IMR-90 (cell line): ENCODE measurements around the gene GDPD3. TPM values are rescaled to one million over a fixed set of nuclear protein-coding genes. Genes with fewer than 3 reads are reported as not detected.
A peak's percentile ranks its signal among the peaks of the same experiment; 100 is the strongest.

ENCODE experiments used
- ATAC-seq: fragments of 200-7000 bp; cut with Tn5 transposase; 2 replicates; pipeline ENCODE4 v1.9.1; 2020; ENCODE audit warnings: low read depth, mild to moderate bottlenecking, moderate library complexity
- BruUV-seq: library from RNA; stranded (reverse); fragments of 400-500 nt; replicated peaks from 2 replicates; lab custom pipeline; 2021; lab: Mats Ljungman, UMichigan
- CTCF ChIA-PET: fragments of 300-600 bp; formaldehyde crosslinking; extraction: SDS; loops from one replicate; lab custom pipeline; 2021; ENCODE audit warnings: antibody characterized with exemption; lab: Yijun Ruan, JAX
- POLR2A ChIA-PET: fragments of 300-600 bp; sonication (Branson Sonifier 250); formaldehyde crosslinking; loops from one replicate; lab custom pipeline; 2022; ENCODE audit warnings: antibody characterized with exemption; ENCODE audit not compliant: unreplicated experiment; lab: Charles Lee
- DNase-seq: peaks from one replicate; pipeline ENCODE4 v3.0.0; 2013
- H2AFZ ChIP-seq: replicated peaks from 2 replicates; pipeline ENCODE3; 2013; ENCODE audit warnings: low read length, mild to moderate bottlenecking; ENCODE audit not compliant: poor library complexity
- H2AK5ac ChIP-seq: 2 replicates; pipeline ENCODE4 v1.6.1; 2013; ENCODE audit warnings: low read depth, low read length, inconsistent platforms
- H2AK9ac ChIP-seq: replicated peaks from 2 replicates; pipeline ENCODE3; 2013; ENCODE audit warnings: mild to moderate bottlenecking, low read depth, low read length, moderate library complexity; ENCODE audit not compliant: poor library complexity
- H2BK120ac ChIP-seq: 2 replicates; pipeline ENCODE4 v1.6.1; 2013; ENCODE audit warnings: low read depth, low read length, inconsistent platforms
- H2BK15ac ChIP-seq: 3 replicates; pipeline ENCODE4 v1.6.1; 2013; ENCODE audit warnings: low read depth, low read length, inconsistent platforms
- H2BK20ac ChIP-seq: 2 replicates; pipeline ENCODE4 v1.6.1; 2013; ENCODE audit warnings: low read depth, mild to moderate bottlenecking, inconsistent platforms, low read length, moderate library complexity
- H2BK5ac ChIP-seq: 2 replicates; pipeline ENCODE4 v1.6.1; 2013; ENCODE audit warnings: mild to moderate bottlenecking, low read depth, low read length, inconsistent platforms; ENCODE audit not compliant: poor library complexity, severe bottlenecking
- H3K14ac ChIP-seq: replicated peaks from 2 replicates; pipeline ENCODE4 v1.6.1; 2013; ENCODE audit warnings: low read depth, low read length, inconsistent platforms
- H3K18ac ChIP-seq: 2 replicates; pipeline ENCODE4 v1.6.1; 2013; ENCODE audit warnings: low read depth, low read length, control low read depth
- H3K23ac ChIP-seq: 2 replicates; pipeline ENCODE4 v1.6.1; 2013; ENCODE audit warnings: low read depth, low read length, inconsistent platforms
- H3K27ac ChIP-seq: 2 replicates; pipeline ENCODE4 v1.5.1; 2013; ENCODE audit warnings: mild to moderate bottlenecking, control low read depth, low read length; ENCODE audit not compliant: insufficient read depth
- H3K27me3 ChIP-seq: 2 replicates; pipeline ENCODE4 v1.6.1; 2013; ENCODE audit warnings: low read length; ENCODE audit not compliant: control insufficient read depth, insufficient read depth
- H3K36me3 ChIP-seq: 2 replicates; pipeline ENCODE4 v1.6.1; 2013; ENCODE audit warnings: low read length, mixed read lengths; ENCODE audit not compliant: control insufficient read depth, insufficient read depth
- H3K4ac ChIP-seq: 2 replicates; pipeline ENCODE4 v1.6.1; 2013; ENCODE audit warnings: low read depth, low read length, inconsistent platforms
- H3K4me1 ChIP-seq: 2 replicates; pipeline ENCODE4 v1.6.1; 2013; ENCODE audit warnings: low read length, mixed read lengths; ENCODE audit not compliant: control insufficient read depth, insufficient read depth
- H3K4me2 ChIP-seq: 2 replicates; pipeline ENCODE4 v1.6.1; 2013; ENCODE audit warnings: low read depth, mild to moderate bottlenecking, control low read depth, low read length, moderate library complexity
- H3K4me3 ChIP-seq: 2 replicates; pipeline ENCODE4 v1.5.1; 2013; ENCODE audit warnings: low read depth, mild to moderate bottlenecking, control low read depth, low read length, moderate library complexity; ENCODE audit not compliant: insufficient read depth
- H3K56ac ChIP-seq: 2 replicates; pipeline ENCODE4 v1.6.1; 2013; ENCODE audit warnings: low read length, inconsistent platforms; ENCODE audit not compliant: insufficient read depth; ENCODE audit errors: extremely low read depth
- H3K79me1 ChIP-seq, 2 experiments: 2 replicates each; pipeline ENCODE4 v1.6.1; 2013; ENCODE audit warnings: low read length in 2 of 2, inconsistent platforms in 1 of 2, low read depth in 1 of 2
- H3K9ac ChIP-seq: 2 replicates; pipeline ENCODE4 v1.6.1; 2013; ENCODE audit warnings: low read depth, low read length, control low read depth
- H3K9me1 ChIP-seq: 2 replicates; pipeline ENCODE4 v1.6.1; 2013; ENCODE audit warnings: low read length, inconsistent platforms; ENCODE audit not compliant: insufficient read depth
- H3K9me3 ChIP-seq: 2 replicates; pipeline ENCODE4 v1.6.1; 2013; ENCODE audit warnings: low read length; ENCODE audit not compliant: control insufficient read depth, insufficient read depth
- H4K20me1 ChIP-seq: 2 replicates; pipeline ENCODE4 v1.6.1; 2013; ENCODE audit warnings: low read length, inconsistent platforms; ENCODE audit not compliant: insufficient read depth
- H4K5ac ChIP-seq: 2 replicates; pipeline ENCODE4 v1.6.1; 2013; ENCODE audit warnings: mild to moderate bottlenecking, low read depth, low read length, control low read depth
- H4K8ac ChIP-seq, 2 experiments: 2 replicates each; pipeline ENCODE4 v1.6.1; 2013; ENCODE audit warnings: low read depth in 2 of 2, low read length in 2 of 2, control low read depth in 1 of 2, inconsistent platforms in 1 of 2
- H4K91ac ChIP-seq: 2 replicates; pipeline ENCODE4 v1.6.1; 2013; ENCODE audit warnings: low read depth, low read length, inconsistent platforms; ENCODE audit not compliant: insufficient read depth
- CEBPB ChIP-seq: IDR thresholded peaks from 2 replicates; pipeline ENCODE4 v1.6.1; 2012; ENCODE audit warnings: low read depth, low read length, improper control_type of control experiment
- CHD1 ChIP-seq: IDR thresholded peaks from 2 replicates; pipeline ENCODE4 v1.6.1; 2012; ENCODE audit warnings: low read depth, low read length, improper control_type of control experiment
- FOS ChIP-seq: fragments of 150-350 bp; IDR thresholded peaks from 2 replicates; pipeline ENCODE4 v1.6.1; 2016; ENCODE audit warnings: low read depth, low read length
- MAZ ChIP-seq: IDR thresholded peaks from 2 replicates; pipeline ENCODE4 v1.6.1; 2012; ENCODE audit warnings: low read depth, mild to moderate bottlenecking, low read length, improper control_type of control experiment, moderate library complexity, borderline replicate concordance
- RAD21 ChIP-seq: IDR thresholded peaks from 2 replicates; pipeline ENCODE4 v1.6.1; 2012; ENCODE audit warnings: low read length, improper control_type of control experiment
- RCOR1 ChIP-seq: IDR thresholded peaks from 2 replicates; pipeline ENCODE4 v1.6.1; 2012; ENCODE audit warnings: mild to moderate bottlenecking, low read length, improper control_type of control experiment; ENCODE audit not compliant: insufficient replicate concordance
- RFX5 ChIP-seq: IDR thresholded peaks from 2 replicates; pipeline ENCODE4 v1.8.0; 2012; ENCODE audit warnings: low read depth, mild to moderate bottlenecking, low read length, moderate library complexity
- WGBS, 2 experiments: methylation state at CpG; one replicate each; pipeline versions ENCODE4 v1.1.5 to v1.1.7; 2013; ENCODE audit warnings: missing lambda C conversion rate in 2 of 2; ENCODE audit not compliant: insufficient read length in 1 of 2; ENCODE audit errors: extremely low coverage in 2 of 2; 5-methylcytosine and 5-hydroxymethylcytosine counted together
- dilution Hi-C: fragments of 300-500 bp; cut with HindIII; formaldehyde crosslinking; loops from one replicate; pipeline ENCODE4 v1.14.3; 2018; ENCODE audit warnings: low sequenced_read_pairs; ENCODE audit not compliant: unreplicated experiment
- in situ Hi-C: fragments of 300-500 bp; cut with MboI; formaldehyde crosslinking; loops from 3 replicates; pipeline ENCODE4 v1.14.3; 2019; ENCODE audit warnings: low sequenced_read_pairs, inconsistent platforms, mixed read lengths
- intact Hi-C: fragments of 100-400 bp; cut with micrococcal nuclease; formaldehyde crosslinking; loops from 2 replicates; pipeline ENCODE4 v1.10.0; 2022
- polyA plus RNA-seq, 3 experiments: library from polyadenylated mRNA; depleted of rRNA; stranded (reverse); fragments of >200 nt; gene quantifications; 2 replicates each; pipeline ENCODE4 v1.2.3, GENCODE V29; 2012; ENCODE audit warnings: low replicate concordance in 1 of 3
- total RNA-seq: library from RNA; depleted of rRNA; stranded (reverse); fragments of >200 nt; gene quantifications from 2 replicates; pipeline ENCODE4 v1.2.3, GENCODE V29; 2012

Gene GDPD3
- total and polyA plus RNA-seq, 2 of the 4 experiments (the other 2 are of a cell fraction) = under 0.01 to 19.5 TPM

- ChIA-PET CTCF (no interaction called here), POLR2A (no interaction called here)
- Histone ChIP-seq H3K4ac (no peak overlapping the region), H3K14ac (no peak overlapping the region), H3K36me3 (peaks cover 61% of the 10 kb centered on the region), H2BK15ac (no peak overlapping the region), H4K8ac (no peak overlapping the region), H3K23ac (0 out of 2 replicates have a peak overlapping the region, but pooled peaks have one; percentile 48), H4K5ac (no peak overlapping the region), H2BK120ac (no peak overlapping the region), H4K91ac (no peak overlapping the region), H2AFZ (peak overlapping the region; percentile 39), H3K4me1 (peaks cover 19% of the 10 kb centered on the region), H3K27me3 (no peaks in the 10 kb centered on the region), H3K79me1 (peaks cover 16 to 55% of the 10 kb centered on the region in 2 experiments), H3K56ac (no peak overlapping the region), H3K4me3 (no peak overlapping the region), H2BK5ac (no peak overlapping the region), H3K18ac (no peak overlapping the region), H3K27ac (no peak overlapping the region), H4K20me1 (peaks cover 65% of the 10 kb centered on the region), H3K9ac (no peak overlapping the region), H2BK20ac (no peak overlapping the region), H3K4me2 (peak overlapping the region; percentile 12; the same call in 1 of the 2 replicates), H3K9me1 (peaks cover 19% of the 10 kb centered on the region), H2AK9ac (peak overlapping the region; percentile 89), H3K9me3 (no peaks in the 10 kb centered on the region), H2AK5ac (no peak overlapping the region)
- TF ChIP-seq MAZ = no peak
- TF ChIP-seq RCOR1 = no peak
- TF ChIP-seq FOS = no peak
- no peak for TF ChIP-seq RFX5
- TF ChIP-seq RAD21 = no peak
- no peak for TF ChIP-seq CEBPB
- no peak for TF ChIP-seq CHD1
- in situ Hi-C loops = loop anchor here (10.0 kb wide), 1 partner anchor 335 kb away; the partner anchor contains the start of gene ZNF771
- ATAC-seq (no peak), DNase-seq (no peak)
- 80% methylated on average over 1 of the region's 31 CpGs; no CpG with 5 or more reads in 1 of the 2 experiments for WGBS, 2 experiments
- intact Hi-C loops = no loop called here
- dilution Hi-C loops = no loop called here
- BruUV-seq = TSS peak; percentile 86
These were observed 43.5 kb downstream of the GDPD3 start for GRCh38 chr16:30069611-30070462.
